Measurements from ENCODE around the gene ZIK1. TPM values are rescaled to one million over a fixed set of nuclear protein-coding genes. Genes with fewer than 3 reads are reported as not detected.

ZIK1 gene
- total RNA-seq (2014; rRNA removed; shearing (Covaris generic)) = not detected in 2 replicates

GRCh38 chr19:57583521-57584416 lies at the start of gene ZIK1:
Gene ZIK1 (plus strand): TSS chr19:57584145. CDS start chr19:57584357, 212 bp downstream.
- peak; percentile 99 for DNase-seq (ENCODE audit: low spot score)
- in situ Hi-C loops (cut with HindIII; ENCODE audit: low sequenced_read_pairs) = no loop called here

GRCh38 chr19:57537953-57538547 lies 45.9 kb upstream of the ZIK1 start:
- in situ Hi-C loops (cut with HindIII; ENCODE audit: low sequenced_read_pairs) = no loop called here

GRCh38 chr19:57546513-57546912 lies 37.4 kb upstream of the ZIK1 start:
- in situ Hi-C loops (cut with HindIII; ENCODE audit: low sequenced_read_pairs) = no loop called here
- DNase-seq (ENCODE audit: low spot score) = no peak

More at GRCh38 chr19:57537953-57538547, 45.9 kb upstream of the ZIK1 start:
- no peak for DNase-seq (ENCODE audit: low spot score)

- DNase-seq (ENCODE audit: low spot score) = no peak
Observed at GRCh38 chr19:57552432-57552831, 31.5 kb upstream of the ZIK1 start.

GRCh38 chr19:57557659-57558058 lies 26.3 kb upstream of the ZIK1 start:
- DNase-seq (ENCODE audit: low spot score) = no peak
- in situ Hi-C loops (cut with HindIII; ENCODE audit: low sequenced_read_pairs) = no loop called here

More at GRCh38 chr19:57552432-57552831, 31.5 kb upstream of the ZIK1 start:
- in situ Hi-C loops (cut with HindIII; ENCODE audit: low sequenced_read_pairs) = no loop called here

GRCh38 chr19:57558525-57558924 lies 25.4 kb upstream of the ZIK1 start:
- in situ Hi-C loops (cut with HindIII; ENCODE audit: low sequenced_read_pairs) = no loop called here

GRCh38 chr19:57559008-57559403 lies 24.9 kb upstream of the ZIK1 start:
- in situ Hi-C loops (cut with HindIII; ENCODE audit: low sequenced_read_pairs) = no loop called here
- DNase-seq (ENCODE audit: low spot score) = peak; percentile 13

More at GRCh38 chr19:57558525-57558924, 25.4 kb upstream of the ZIK1 start:
- peak; percentile 8 for DNase-seq (ENCODE audit: low spot score)

GRCh38 chr19:57559404-57560025 lies 24.4 kb upstream of the ZIK1 start, which contains the start of gene ZNF550:
Gene ZNF550 (minus strand): TSS chr19:57559863. CDS start chr19:57559682, 181 bp downstream.
- in situ Hi-C loops (cut with HindIII; ENCODE audit: low sequenced_read_pairs) = no loop called here

GRCh38 chr19:57560049-57560491 lies 23.9 kb upstream of the ZIK1 start:
- in situ Hi-C loops (cut with HindIII; ENCODE audit: low sequenced_read_pairs) = no loop called here
- no peak for DNase-seq (ENCODE audit: low spot score)

More at GRCh38 chr19:57559404-57560025, 24.4 kb upstream of the ZIK1 start, which contains the start of gene ZNF550:
- DNase-seq (ENCODE audit: low spot score) = peak; percentile 94

GRCh38 chr19:57563547-57563946 lies 20.4 kb upstream of the ZIK1 start:
- no peak for DNase-seq (ENCODE audit: low spot score)
- in situ Hi-C loops (cut with HindIII; ENCODE audit: low sequenced_read_pairs) = no loop called here

GRCh38 chr19:57566396-57567265 lies 17.3 kb upstream of the ZIK1 start:
- DNase-seq (ENCODE audit: low spot score) = no peak
- in situ Hi-C loops (cut with HindIII; ENCODE audit: low sequenced_read_pairs) = no loop called here

- in situ Hi-C loops (cut with HindIII; ENCODE audit: low sequenced_read_pairs) = no loop called here
- no peak for DNase-seq (ENCODE audit: low spot score)
Observed at GRCh38 chr19:57570707-57571106, 13.2 kb upstream of the ZIK1 start.

- no peak for DNase-seq (ENCODE audit: low spot score)
- in situ Hi-C loops (cut with HindIII; ENCODE audit: low sequenced_read_pairs) = no loop called here
Observed at GRCh38 chr19:57572415-57572947, 11.5 kb upstream of the ZIK1 start.

GRCh38 chr19:57576661-57577060 lies 7.3 kb upstream of the ZIK1 start:
- no peak for DNase-seq (ENCODE audit: low spot score)
- in situ Hi-C loops (cut with HindIII; ENCODE audit: low sequenced_read_pairs) = no loop called here

- peak; percentile 100 for DNase-seq (ENCODE audit: low spot score)
- in situ Hi-C loops (cut with HindIII; ENCODE audit: low sequenced_read_pairs) = no loop called here
Observed at GRCh38 chr19:57578487-57579205, 5.3 kb upstream of the ZIK1 start, which contains the start of gene ZNF416. Gene ZNF416 (minus strand): TSS chr19:57578911. CDS start chr19:57578704, 207 bp downstream.

- in situ Hi-C loops (cut with HindIII; ENCODE audit: low sequenced_read_pairs) = no loop called here
- DNase-seq (ENCODE audit: low spot score) = no peak
Observed at GRCh38 chr19:57583104-57583520, 833 bp upstream of the ZIK1 start.

- in situ Hi-C loops (cut with HindIII; ENCODE audit: low sequenced_read_pairs) = no loop called here
- DNase-seq (ENCODE audit: low spot score) = no peak
Observed at GRCh38 chr19:57587529-57587928, 3.6 kb downstream of the ZIK1 start.

GRCh38 chr19:57599377-57599760 lies 15.4 kb downstream of the ZIK1 start:
- no peak for DNase-seq (ENCODE audit: low spot score)

More at GRCh38 chr19:57599377-57599760, 15.4 kb downstream of the ZIK1 start:
- in situ Hi-C loops (cut with HindIII; ENCODE audit: low sequenced_read_pairs) = no loop called here
